A549 (cell line): ENCODE data around the gene MSI2.

Experiments
- CTCF ChIP-seq: fragments of >200 bp; sonication (Bioruptor Twin); formaldehyde crosslinking; IDR thresholded peaks from 3 replicates; pipeline ENCODE4 v1.5.1; 2016
- MAX ChIP-seq: IDR thresholded peaks from 2 replicates; pipeline ENCODE4 v1.6.1; 2012
- RNF2 ChIP-seq: fragments of 200-600 bp; sonication (generic); IDR thresholded peaks from 2 replicates; pipeline ENCODE4 v1.6.1; 2016; ENCODE audit warnings: low read depth, mild to moderate bottlenecking, antibody characterized with exemption, moderate library complexity, borderline replicate concordance
- TP53 ChIP-seq: fragments of 250-450 bp; sonication (Bioruptor Pico); IDR thresholded peaks from 2 replicates; pipeline ENCODE4 v1.5.0; 2021; ENCODE audit warnings: mild to moderate bottlenecking, moderate library complexity
- USF2 ChIP-seq: fragments of 450-650 bp; IDR thresholded peaks from 2 replicates; pipeline ENCODE4 v1.6.1; 2014; ENCODE audit warnings: antibody characterized with exemption
- ZC3H11A ChIP-seq: fragments of 450-650 bp; IDR thresholded peaks from 2 replicates; pipeline ENCODE4 v1.6.1; 2014; ENCODE audit warnings: antibody characterized with exemption, mild to moderate bottlenecking

GRCh38 chr17:57403236-57403635, 146.9 kb downstream of the MSI2 start:
- TF ChIP-seq TP53 (CRISPR knock-in tag) (no peak), USF2 (no peak), CTCF (no peak), MAX (no peak), RNF2 (no peak), ZC3H11A (no peak)
